GM12873 (cell line): Measurements from ENCODE around the gene UBN1.

ENCODE experiments used
- TF ChIP-seq, protein P1 (sequence below): IDR thresholded peaks from 2 replicates; pipeline ENCODE4 v1.5.1; 2012; ENCODE audit warnings: low read depth, mild to moderate bottlenecking, moderate library complexity, low read length, control low read depth; ENCODE audit not compliant: insufficient read depth; ENCODE audit errors: missing control alignments

Gene UBN1

DNA sequence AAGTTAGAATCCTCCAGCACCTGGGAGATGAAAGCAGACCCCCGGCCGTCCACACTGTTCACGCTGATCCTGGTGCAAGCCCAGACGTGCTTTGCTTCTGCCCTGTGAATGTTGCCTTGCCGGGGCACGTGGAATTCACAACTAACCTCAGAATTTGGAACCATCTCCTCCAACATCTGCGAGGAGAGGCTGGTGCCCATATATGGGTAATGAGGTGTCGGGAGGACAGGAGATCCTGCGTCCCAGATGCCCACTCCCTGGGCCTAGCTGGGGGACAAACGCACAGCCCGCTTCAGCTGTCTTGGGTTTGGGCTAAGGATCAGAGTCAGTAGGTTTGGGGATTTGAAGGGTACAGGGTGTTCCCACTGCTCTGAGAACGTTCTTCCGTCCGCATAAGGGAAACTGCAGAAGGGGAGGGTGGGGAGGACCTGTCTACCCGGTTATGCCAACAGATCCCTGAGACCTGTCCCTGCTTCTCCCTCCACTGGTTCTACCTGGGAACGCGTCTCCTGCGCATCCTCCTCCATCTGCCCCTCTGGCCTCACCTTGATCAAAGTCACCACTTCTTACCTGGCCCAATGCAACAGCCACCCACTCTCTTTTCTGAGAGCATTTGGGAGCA, 75.6 kb downstream of the UBN1 start:
- TF ChIP-seq, protein P1, sequence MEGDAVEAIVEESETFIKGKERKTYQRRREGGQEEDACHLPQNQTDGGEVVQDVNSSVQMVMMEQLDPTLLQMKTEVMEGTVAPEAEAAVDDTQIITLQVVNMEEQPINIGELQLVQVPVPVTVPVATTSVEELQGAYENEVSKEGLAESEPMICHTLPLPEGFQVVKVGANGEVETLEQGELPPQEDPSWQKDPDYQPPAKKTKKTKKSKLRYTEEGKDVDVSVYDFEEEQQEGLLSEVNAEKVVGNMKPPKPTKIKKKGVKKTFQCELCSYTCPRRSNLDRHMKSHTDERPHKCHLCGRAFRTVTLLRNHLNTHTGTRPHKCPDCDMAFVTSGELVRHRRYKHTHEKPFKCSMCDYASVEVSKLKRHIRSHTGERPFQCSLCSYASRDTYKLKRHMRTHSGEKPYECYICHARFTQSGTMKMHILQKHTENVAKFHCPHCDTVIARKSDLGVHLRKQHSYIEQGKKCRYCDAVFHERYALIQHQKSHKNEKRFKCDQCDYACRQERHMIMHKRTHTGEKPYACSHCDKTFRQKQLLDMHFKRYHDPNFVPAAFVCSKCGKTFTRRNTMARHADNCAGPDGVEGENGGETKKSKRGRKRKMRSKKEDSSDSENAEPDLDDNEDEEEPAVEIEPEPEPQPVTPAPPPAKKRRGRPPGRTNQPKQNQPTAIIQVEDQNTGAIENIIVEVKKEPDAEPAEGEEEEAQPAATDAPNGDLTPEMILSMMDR = no peak

DNA sequence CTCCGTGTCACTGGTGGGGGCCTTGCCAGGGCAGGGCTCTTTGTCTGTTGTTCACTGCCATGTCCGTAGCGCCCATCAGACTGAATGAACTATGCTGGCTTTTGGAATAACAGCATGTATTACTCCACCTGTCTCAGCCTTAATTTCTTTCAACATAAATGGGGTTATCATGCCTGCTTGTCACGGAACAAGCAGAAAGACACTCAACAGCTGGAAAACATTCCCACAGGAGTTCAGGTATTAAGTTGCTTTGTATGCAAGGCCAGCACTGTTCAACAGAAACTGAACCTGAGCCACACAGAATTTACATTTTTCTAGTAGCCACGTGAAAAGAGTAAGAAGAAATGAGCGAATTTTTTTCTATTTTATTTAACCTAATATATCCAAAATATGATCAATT, 76.6 kb downstream of the UBN1 start:
- TF ChIP-seq, protein P1 = no peak

GRCh38 chr16:4924593-4925292, 77.5 kb downstream of the UBN1 start:
- TF ChIP-seq, protein P1 = no peak

DNA sequence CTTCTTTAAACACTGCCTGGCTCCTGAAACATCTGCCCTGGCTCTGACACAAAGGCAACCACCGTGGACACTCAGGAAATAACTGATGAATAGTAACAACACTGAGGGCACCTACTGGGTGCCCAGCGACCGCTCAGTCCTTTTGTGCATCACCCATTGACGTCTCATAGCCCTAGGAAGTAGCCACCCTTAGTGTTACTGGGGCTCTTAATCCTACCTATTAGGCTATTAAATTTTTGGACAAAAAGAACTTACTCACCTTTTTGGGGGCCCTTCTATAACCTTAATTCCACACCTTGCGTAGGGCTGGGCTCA, 78.0 kb downstream of the UBN1 start:
- TF ChIP-seq, protein P1 = no peak

GRCh38 chr16:4925791-4926190, 78.5 kb downstream of the UBN1 start:
- TF ChIP-seq, protein P1 = no peak

DNA sequence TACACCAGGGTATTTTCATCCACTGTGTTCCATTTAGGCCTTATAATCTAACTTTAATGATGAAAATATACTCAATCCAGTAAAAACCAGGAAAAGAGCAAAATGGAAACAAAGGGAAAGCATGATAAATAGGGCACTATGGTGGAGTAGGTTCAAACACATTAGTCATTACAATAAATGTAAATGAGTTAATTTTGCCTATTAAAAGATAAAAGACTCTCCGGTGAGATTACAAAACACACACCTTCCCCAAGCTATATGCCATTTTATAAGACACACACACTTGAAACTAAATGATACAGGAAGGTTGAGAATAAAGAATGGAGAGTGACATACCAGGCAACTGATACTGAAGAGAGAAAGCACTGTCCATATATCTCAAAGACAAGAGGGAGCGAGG, 79.6 kb downstream of the UBN1 start:
- TF ChIP-seq, protein P1 = no peak

- TF ChIP-seq, protein P1 = no peak
Measured at GRCh38 chr16:4927661-4928060, 80.4 kb downstream of the UBN1 start.
